Endothelial cell (in vitro differentiated cells): ENCODE data around the gene TTLL13. TPM values are rescaled to one million over a fixed set of nuclear protein-coding genes. Genes with fewer than 3 reads are reported as not detected.

ENCODE experiments used
- DNase-seq: peaks from one replicate; pipeline ENCODE4 v3.0.0; 2021; ENCODE audit warnings: low spot score
- H3K27ac Mint-ChIP-seq: one replicate; pipeline ENCODE4 v1.8.0; 2021; ENCODE audit warnings: mixed read lengths, inconsistent platforms; ENCODE audit not compliant: unreplicated experiment
- H3K27me3 Mint-ChIP-seq: one replicate; pipeline ENCODE4 v1.8.0; 2021; ENCODE audit warnings: mild to moderate bottlenecking, moderate library complexity, mixed read lengths, inconsistent platforms; ENCODE audit not compliant: unreplicated experiment
- H3K36me3 Mint-ChIP-seq: one replicate; pipeline ENCODE4 v1.8.0; 2021; ENCODE audit warnings: mild to moderate bottlenecking, low read depth, mixed read lengths, inconsistent platforms; ENCODE audit not compliant: unreplicated experiment
- H3K4me1 Mint-ChIP-seq: one replicate; pipeline ENCODE4 v1.8.0; 2021; ENCODE audit warnings: mild to moderate bottlenecking, mixed read lengths, inconsistent platforms; ENCODE audit not compliant: unreplicated experiment
- H3K4me3 Mint-ChIP-seq: one replicate; pipeline ENCODE4 v1.8.0; 2021; ENCODE audit warnings: mild to moderate bottlenecking, mixed read lengths, inconsistent platforms; ENCODE audit not compliant: unreplicated experiment
- H3K9me3 Mint-ChIP-seq: one replicate; pipeline ENCODE4 v1.8.0; 2021; ENCODE audit warnings: mixed read lengths, inconsistent platforms; ENCODE audit not compliant: unreplicated experiment
- total RNA-seq: library from RNA; stranded (reverse); fragmentation: NEBNext Ultra II Directional; extraction: Animal tissue kit (Norgen Biotek cat#: 25700); gene quantifications from one replicate; pipeline ENCODE4 v1.2.1, GENCODE V29; 2021; ENCODE audit not compliant: unreplicated experiment
- TF ChIP-seq, protein P1 (sequence below): fragments of 200-600 bp; sonication (generic); IDR thresholded peaks from one replicate; pipeline ENCODE4 v1.5.0; 2021; ENCODE audit warnings: antibody characterized with exemption; ENCODE audit not compliant: unreplicated experiment

TTLL13 gene
- total RNA-seq, 1 donor from 2014 or later, result not detected

DNA sequence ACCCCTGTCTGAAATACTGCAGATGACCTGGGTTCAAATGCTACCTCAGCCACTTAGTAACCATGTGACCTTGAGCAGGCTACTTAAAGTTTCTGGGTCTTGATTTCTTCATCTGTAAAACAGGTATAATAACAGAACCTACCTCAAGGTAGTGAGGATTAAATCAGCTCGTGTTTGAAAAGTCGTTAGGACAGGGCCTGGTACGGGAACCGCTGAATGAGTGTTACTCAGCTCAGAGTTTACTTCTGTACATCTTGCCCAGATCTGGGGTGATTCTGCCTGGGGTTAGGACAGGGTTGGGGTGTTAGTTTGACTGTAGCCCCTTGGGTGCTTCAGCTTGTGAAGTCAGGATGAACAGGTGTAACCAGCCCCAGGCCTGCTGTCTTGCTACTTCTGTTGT is 46.4 kb upstream of the TTLL13 start:
- peaks cover 7% of the 10 kb centered on the region for H3K27me3 Mint-ChIP-seq
- TF ChIP-seq, protein P1, sequence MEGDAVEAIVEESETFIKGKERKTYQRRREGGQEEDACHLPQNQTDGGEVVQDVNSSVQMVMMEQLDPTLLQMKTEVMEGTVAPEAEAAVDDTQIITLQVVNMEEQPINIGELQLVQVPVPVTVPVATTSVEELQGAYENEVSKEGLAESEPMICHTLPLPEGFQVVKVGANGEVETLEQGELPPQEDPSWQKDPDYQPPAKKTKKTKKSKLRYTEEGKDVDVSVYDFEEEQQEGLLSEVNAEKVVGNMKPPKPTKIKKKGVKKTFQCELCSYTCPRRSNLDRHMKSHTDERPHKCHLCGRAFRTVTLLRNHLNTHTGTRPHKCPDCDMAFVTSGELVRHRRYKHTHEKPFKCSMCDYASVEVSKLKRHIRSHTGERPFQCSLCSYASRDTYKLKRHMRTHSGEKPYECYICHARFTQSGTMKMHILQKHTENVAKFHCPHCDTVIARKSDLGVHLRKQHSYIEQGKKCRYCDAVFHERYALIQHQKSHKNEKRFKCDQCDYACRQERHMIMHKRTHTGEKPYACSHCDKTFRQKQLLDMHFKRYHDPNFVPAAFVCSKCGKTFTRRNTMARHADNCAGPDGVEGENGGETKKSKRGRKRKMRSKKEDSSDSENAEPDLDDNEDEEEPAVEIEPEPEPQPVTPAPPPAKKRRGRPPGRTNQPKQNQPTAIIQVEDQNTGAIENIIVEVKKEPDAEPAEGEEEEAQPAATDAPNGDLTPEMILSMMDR, result no peak
- H3K4me3 Mint-ChIP-seq, result peak overlapping the region; percentile 92
- H3K4me1 Mint-ChIP-seq, result peaks cover 9% of the 10 kb centered on the region
- H3K9me3 Mint-ChIP-seq, result no peaks in the 10 kb centered on the region
- H3K27ac Mint-ChIP-seq, result no peak overlapping the region
- peaks cover 5% of the 10 kb centered on the region for H3K36me3 Mint-ChIP-seq
- DNase-seq, result no peak

DNA sequence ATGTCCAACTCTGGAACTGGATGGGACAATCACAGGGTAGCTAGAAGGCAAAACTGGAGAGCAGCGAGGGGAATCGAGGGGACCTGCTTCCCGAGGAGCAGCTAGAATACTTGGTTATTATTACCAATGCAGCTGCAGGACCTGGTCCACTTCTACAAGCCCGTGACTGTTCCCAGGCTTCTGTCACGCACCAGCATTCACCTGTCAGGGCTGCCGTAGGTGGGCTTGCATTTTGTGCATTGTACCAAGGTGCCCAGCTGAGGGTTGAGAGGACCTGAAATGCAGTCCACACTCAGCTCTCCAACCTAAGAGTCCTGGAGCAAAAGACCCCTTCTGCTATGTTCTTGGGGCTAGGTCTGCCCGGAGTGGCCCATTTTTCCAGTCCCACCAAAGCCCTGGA is 45.9 kb upstream of the TTLL13 start:
- peak overlapping the region; percentile 92 for H3K4me3 Mint-ChIP-seq
- peaks cover 7% of the 10 kb centered on the region for H3K27me3 Mint-ChIP-seq
- peaks cover 9% of the 10 kb centered on the region for H3K4me1 Mint-ChIP-seq
- TF ChIP-seq, protein P1, result no peak
- no peaks in the 10 kb centered on the region for H3K9me3 Mint-ChIP-seq
- peaks cover 5% of the 10 kb centered on the region for H3K36me3 Mint-ChIP-seq
- H3K27ac Mint-ChIP-seq, result no peak overlapping the region
- no peak for DNase-seq

DNA sequence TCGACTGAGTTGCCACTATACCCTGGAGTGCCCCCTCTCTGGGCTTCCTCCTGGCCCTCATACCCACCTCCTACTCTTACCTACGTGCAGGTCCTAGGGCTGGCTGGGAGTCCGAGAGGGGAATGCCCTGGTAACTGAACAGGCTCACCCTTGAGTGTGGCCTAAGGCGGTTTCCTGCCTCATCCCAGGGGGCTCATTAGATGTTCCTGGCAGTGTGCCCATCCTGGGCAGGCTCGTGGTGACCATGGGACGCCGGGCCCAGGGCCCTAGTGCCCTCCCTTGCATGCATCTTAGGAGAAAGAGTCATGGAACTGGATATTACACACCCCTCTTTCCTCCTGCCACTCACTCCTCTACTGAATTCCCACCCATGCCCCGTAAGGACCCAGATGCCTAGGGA is 45.4 kb upstream of the TTLL13 start:
- no peak for DNase-seq

DNA sequence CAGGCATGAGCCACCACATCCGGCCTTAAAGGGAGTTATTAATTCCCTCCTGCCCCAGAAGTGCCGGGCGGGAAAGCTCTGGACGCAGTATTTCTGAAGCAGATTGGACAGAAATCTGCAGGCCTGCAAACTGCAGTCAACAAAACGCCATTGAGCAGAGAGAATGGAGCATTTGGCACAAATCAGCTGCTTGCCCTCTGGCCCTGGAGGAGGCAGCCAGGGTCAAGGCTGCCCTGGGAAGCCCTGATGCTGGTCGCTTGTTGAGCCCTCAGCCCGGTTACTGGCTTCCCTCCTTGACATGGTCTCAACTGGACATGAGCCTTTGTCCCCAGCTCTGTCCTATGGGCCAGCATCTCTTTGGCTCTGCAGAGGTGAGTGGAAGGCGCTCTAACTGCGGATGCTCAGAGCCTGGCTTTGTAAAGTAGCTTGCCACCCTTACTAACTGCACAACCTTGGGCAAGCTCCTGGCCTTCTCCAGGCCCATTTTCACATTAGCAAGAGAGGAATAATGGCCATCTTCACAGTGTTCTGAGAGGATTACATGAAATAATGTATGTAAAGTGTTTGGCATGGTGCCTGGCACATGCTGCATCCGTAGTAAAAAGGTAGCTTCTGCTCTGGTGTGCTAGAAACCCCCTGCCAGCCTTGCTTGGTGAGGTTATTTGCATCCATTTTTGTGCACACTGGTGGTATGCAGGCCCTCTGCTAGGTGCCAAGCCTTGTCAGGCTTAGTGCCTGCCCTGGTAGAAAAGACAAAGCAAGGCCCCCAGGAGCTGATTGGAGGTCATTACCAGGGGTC is 44.1 kb upstream of the TTLL13 start:
- Mint-ChIP-seq H3K27ac (no peak overlapping the region), H3K4me1 (peaks cover 13% of the 10 kb centered on the region), H3K9me3 (no peaks in the 10 kb centered on the region), H3K27me3 (peaks cover 7% of the 10 kb centered on the region), H3K4me3 (no peak overlapping the region), H3K36me3 (peaks cover 8% of the 10 kb centered on the region)
- TF ChIP-seq, protein P1, result no peak
- no peak for DNase-seq

More for the DNA sequence above, 45.4 kb upstream of the TTLL13 start:
- H3K9me3 Mint-ChIP-seq, result no peaks in the 10 kb centered on the region
- H3K4me3 Mint-ChIP-seq, result no peak overlapping the region
- TF ChIP-seq, protein P1, result no peak
- H3K4me1 Mint-ChIP-seq, result peaks cover 9% of the 10 kb centered on the region
- H3K27ac Mint-ChIP-seq, result no peak overlapping the region
- H3K36me3 Mint-ChIP-seq, result peaks cover 5% of the 10 kb centered on the region
- H3K27me3 Mint-ChIP-seq, result peaks cover 7% of the 10 kb centered on the region

DNA sequence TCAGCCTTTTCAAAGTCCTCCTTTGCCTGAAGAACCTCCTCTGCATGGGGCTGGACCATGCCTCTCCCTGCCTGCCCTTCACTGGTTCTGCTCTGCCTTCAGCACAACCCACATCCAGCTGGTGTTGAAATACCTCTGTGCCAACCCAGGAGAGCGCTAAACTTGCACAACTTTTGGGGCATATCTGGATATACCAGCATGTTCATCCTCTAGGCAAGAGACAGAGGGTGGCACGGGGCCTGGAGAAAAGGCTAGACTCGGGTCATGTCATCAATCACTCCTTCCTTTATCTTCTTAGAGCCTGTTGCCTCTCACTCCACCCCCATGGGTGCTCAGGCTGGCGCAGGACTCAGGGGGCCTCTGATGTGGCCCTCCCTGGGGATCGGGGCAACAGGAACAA is 43.5 kb upstream of the TTLL13 start:
- no peak overlapping the region for H3K4me3 Mint-ChIP-seq
- peaks cover 16% of the 10 kb centered on the region for H3K4me1 Mint-ChIP-seq
- TF ChIP-seq, protein P1, result no peak
- no peak for DNase-seq
- H3K36me3 Mint-ChIP-seq, result peaks cover 6% of the 10 kb centered on the region
- peaks cover 3% of the 10 kb centered on the region for H3K27me3 Mint-ChIP-seq
- no peak overlapping the region for H3K27ac Mint-ChIP-seq
- H3K9me3 Mint-ChIP-seq, result no peaks in the 10 kb centered on the region
